ENCODE results near the gene REEP1. TPM values are rescaled to one million over a fixed set of nuclear protein-coding genes. Genes with fewer than 3 reads are reported as not detected.

REEP1 gene
- total RNA-seq, 3 donors from 2014 or later, result 3.8 to 50.3 (median 6.1) TPM

DNA sequence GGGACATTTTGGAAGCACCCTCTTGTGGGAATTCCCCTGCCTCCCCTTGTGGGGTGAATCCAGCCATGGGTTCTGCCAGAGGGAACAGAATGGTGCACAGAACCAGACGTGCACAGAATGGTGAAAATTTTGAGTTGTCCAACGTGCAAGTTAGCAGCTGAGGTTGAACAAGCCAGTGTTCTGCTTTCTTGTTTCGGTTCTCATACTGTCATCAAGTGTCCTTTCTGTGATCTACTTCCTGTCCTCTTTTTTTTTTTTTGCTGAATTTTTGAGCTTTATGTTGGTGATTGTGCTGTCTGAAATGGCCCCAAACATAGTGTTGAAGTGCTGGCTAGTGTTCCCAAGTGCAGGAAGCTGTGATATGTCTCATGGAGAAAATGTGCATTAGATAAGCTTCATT, 21.5 kb upstream of the REEP1 start:
- Histone ChIP-seq H3K9me3 (no peaks in the 10 kb centered on the region), H3K36me3 (ENCODE audit: low read depth) (no peaks in the 10 kb centered on the region), H3K4me3 (no peak overlapping the region), H3K4me1 (ENCODE audit: low read depth) (peaks cover 20% of the 10 kb centered on the region)
- intact Hi-C loops (cut with DNase I, micrococcal nuclease), result no loop called here
- TF ChIP-seq, protein P1, sequence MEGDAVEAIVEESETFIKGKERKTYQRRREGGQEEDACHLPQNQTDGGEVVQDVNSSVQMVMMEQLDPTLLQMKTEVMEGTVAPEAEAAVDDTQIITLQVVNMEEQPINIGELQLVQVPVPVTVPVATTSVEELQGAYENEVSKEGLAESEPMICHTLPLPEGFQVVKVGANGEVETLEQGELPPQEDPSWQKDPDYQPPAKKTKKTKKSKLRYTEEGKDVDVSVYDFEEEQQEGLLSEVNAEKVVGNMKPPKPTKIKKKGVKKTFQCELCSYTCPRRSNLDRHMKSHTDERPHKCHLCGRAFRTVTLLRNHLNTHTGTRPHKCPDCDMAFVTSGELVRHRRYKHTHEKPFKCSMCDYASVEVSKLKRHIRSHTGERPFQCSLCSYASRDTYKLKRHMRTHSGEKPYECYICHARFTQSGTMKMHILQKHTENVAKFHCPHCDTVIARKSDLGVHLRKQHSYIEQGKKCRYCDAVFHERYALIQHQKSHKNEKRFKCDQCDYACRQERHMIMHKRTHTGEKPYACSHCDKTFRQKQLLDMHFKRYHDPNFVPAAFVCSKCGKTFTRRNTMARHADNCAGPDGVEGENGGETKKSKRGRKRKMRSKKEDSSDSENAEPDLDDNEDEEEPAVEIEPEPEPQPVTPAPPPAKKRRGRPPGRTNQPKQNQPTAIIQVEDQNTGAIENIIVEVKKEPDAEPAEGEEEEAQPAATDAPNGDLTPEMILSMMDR (IDR thresholded peaks at IDR 0.05), result no peak
- ATAC-seq, result no peak
- no peak for DNase-seq

DNA sequence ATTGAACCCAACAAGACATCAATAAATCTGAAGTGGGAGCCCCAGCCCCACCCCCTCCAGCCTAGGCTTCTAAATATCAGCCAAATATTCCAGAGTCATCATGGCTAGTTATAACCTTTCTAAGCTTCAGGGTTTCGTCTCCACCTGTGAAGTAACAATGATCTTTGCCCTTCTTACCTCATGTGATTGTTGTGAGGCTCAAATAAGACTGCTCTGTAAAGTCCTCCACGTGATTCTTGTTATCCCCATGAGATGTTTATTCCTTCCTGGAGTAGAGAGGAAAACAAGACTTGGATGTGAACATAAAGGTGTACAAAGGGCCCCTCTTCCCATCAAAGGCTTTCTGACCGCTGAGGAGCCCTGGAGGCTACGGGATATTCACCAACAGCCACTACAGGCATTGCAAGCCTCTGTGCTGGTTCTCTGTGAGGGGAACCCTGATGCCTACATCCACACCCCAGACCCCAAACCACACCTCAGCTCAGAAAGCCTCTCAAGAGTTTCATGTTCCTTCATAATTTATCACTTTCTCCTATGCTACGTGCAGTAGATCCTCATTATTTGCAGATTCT, 20.1 kb upstream of the REEP1 start:
- H3K4me1 ChIP-seq (ENCODE audit: low read depth), result peaks cover 20% of the 10 kb centered on the region
- H3K4me3 ChIP-seq, result no peak overlapping the region
- ATAC-seq, result peak; percentile 93
- TF ChIP-seq, protein P1 (IDR thresholded peaks at IDR 0.05), result no peak
- DNase-seq, result peak in 1 of 3 donors; percentile 38
- no peaks in the 10 kb centered on the region for H3K9me3 ChIP-seq
- H3K36me3 ChIP-seq (ENCODE audit: low read depth), result no peaks in the 10 kb centered on the region
- intact Hi-C loops (cut with DNase I, micrococcal nuclease), result no loop called here

GRCh38 chr2:86352727-86353221, 15.3 kb upstream of the REEP1 start:
- no peak for ATAC-seq
- no peak for DNase-seq
- TF ChIP-seq, protein P1 (IDR thresholded peaks at IDR 0.05), result no peak
- no peaks in the 10 kb centered on the region for H3K36me3 ChIP-seq (ENCODE audit: low read depth)
- H3K4me1 ChIP-seq (ENCODE audit: low read depth), result peaks cover 6% of the 10 kb centered on the region
- H3K4me3 ChIP-seq, result no peak overlapping the region
- intact Hi-C loops (cut with DNase I, micrococcal nuclease), result no loop called here
- H3K9me3 ChIP-seq, result no peaks in the 10 kb centered on the region

DNA sequence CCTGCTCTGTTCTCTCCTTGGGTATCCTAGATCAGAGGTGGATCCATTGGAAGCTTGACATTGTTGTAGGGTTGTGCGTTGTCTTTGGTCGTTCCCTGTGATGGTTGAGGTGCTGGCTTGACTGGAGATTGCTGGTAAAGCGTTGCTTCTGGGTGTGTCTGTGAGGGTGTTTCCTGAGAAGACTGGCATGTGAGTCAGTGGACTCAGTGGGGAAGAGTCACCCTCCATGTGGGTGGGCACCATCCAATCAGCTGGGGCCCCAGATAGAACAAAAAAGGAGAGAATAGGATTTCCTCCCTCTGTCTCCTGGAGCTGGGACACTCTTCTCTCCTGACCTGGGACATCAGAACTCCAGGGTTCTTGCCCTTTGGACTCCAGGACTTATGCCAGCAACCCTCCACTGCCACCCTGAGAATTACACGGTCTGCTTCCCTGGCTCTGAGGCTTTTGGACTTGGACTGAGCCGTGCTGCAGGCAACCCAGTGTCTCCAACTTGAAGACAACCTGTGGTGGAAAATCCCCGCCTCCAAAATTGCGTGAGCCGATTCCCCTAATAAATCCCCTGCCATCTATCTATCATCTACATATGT, 14.8 kb upstream of the REEP1 start:
- ATAC-seq, result peak; percentile 69
- Histone ChIP-seq H3K4me3 (no peak overlapping the region), H3K4me1 (ENCODE audit: low read depth) (peaks cover under 1% of the 10 kb centered on the region), H3K9me3 (no peaks in the 10 kb centered on the region), H3K36me3 (ENCODE audit: low read depth) (no peaks in the 10 kb centered on the region)
- TF ChIP-seq, protein P1 (IDR thresholded peaks at IDR 0.05), result no peak
- intact Hi-C loops (cut with DNase I, micrococcal nuclease), result no loop called here
- peak in 2 of 3 donors; percentile 57 to 64 for DNase-seq

DNA sequence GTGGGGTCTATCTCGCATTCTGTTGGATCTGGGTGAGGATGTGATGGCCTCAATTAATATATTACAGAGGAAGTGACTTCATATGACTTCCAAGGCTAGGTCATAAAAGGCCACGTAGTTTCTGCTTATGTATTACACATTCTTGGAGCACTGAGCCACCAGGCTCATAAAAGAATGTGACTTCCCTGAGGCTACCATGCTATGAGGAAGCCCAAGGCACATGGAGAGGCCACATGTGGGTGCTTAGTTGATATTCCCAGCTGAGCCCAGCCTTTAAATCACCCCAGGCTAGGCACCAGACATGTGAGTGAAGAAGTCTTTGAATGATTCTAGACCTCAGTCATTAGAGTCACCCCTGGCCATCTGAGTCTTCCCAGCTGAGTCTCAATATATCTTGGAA, 13.3 kb upstream of the REEP1 start:
- DNase-seq, result no peak
- no peaks in the 10 kb centered on the region for H3K9me3 ChIP-seq
- TF ChIP-seq, protein P1 (IDR thresholded peaks at IDR 0.05), result no peak
- H3K4me3 ChIP-seq, result no peak overlapping the region
- H3K4me1 ChIP-seq (ENCODE audit: low read depth), result no peaks in the 10 kb centered on the region
- intact Hi-C loops (cut with DNase I, micrococcal nuclease), result no loop called here
- no peaks in the 10 kb centered on the region for H3K36me3 ChIP-seq (ENCODE audit: low read depth)
- peak; percentile 61 for ATAC-seq
